HG02763 (cell line): ENCODE data around the gene HERPUD1.
"Not testable (repeated sequence)": the region's sequence is repeated elsewhere in the genome, so short reads cannot be mapped to it uniquely, and the experiment has no call there.

Experiments
- ATAC-seq: cut with Tn5 transposase; IDR thresholded peaks from one replicate; pipeline ENCODE4 v1.9.1; 2021; ENCODE audit warnings: mild to moderate bottlenecking, moderate library complexity; ENCODE audit not compliant: unreplicated experiment

HERPUD1 gene

GRCh38 chr16:56977823-56978430, 46.0 kb downstream of the HERPUD1 start:
- ATAC-seq: no peak

- ATAC-seq: no peak
Observed at GRCh38 chr16:56980201-56980535, 48.2 kb downstream of the HERPUD1 start.

- no peak for ATAC-seq
Observed at GRCh38 chr16:56980792-56981724, 49.1 kb downstream of the HERPUD1 start.

- no peak for ATAC-seq
Observed at GRCh38 chr16:56981729-56982271, 49.9 kb downstream of the HERPUD1 start.

- ATAC-seq: no peak
Observed at GRCh38 chr16:56982695-56983094, 50.8 kb downstream of the HERPUD1 start.

GRCh38 chr16:56983211-56983751, 51.3 kb downstream of the HERPUD1 start:
- no peak for ATAC-seq

GRCh38 chr16:56984639-56985038, 52.7 kb downstream of the HERPUD1 start:
- no peak for ATAC-seq

- ATAC-seq: no peak
Observed at GRCh38 chr16:56985288-56985961, 53.5 kb downstream of the HERPUD1 start.

GRCh38 chr16:56985962-56986360, 54.0 kb downstream of the HERPUD1 start:
- ATAC-seq: no peak

GRCh38 chr16:56986361-56986760, 54.4 kb downstream of the HERPUD1 start:
- no peak for ATAC-seq

- not testable (repeated sequence) for ATAC-seq
Observed at GRCh38 chr16:56986908-56987307, 55.0 kb downstream of the HERPUD1 start.

- ATAC-seq: no peak
Observed at GRCh38 chr16:56987692-56988091, 55.8 kb downstream of the HERPUD1 start.

GRCh38 chr16:56988161-56988947, 56.4 kb downstream of the HERPUD1 start:
- no peak for ATAC-seq

- peak; percentile 74 for ATAC-seq
Observed at GRCh38 chr16:56988948-56989945, 57.3 kb downstream of the HERPUD1 start, which contains the start of gene NLRC5. TSS of gene NLRC5 (plus strand) at chr16:56989557. CDS start at chr16:57020713, 31,156 bp downstream.

GRCh38 chr16:56989988-56990387, 58.0 kb downstream of the HERPUD1 start:
- ATAC-seq: no peak

GRCh38 chr16:56990407-56991286, 58.7 kb downstream of the HERPUD1 start:
- ATAC-seq: no peak

GRCh38 chr16:56992431-56992830, 60.5 kb downstream of the HERPUD1 start:
- not testable (repeated sequence) for ATAC-seq

GRCh38 chr16:56993204-56993603, 61.3 kb downstream of the HERPUD1 start:
- no peak for ATAC-seq
